OCI-LY7 (cell line): ENCODE data around the gene ATP9B.

ENCODE experiments used
- EZH2phosphoT487 ChIP-seq: fragments of 200-600 bp; sonication (generic); IDR thresholded peaks from 2 replicates; pipeline ENCODE4 v1.6.1; 2018; ENCODE audit warnings: low read depth, borderline replicate concordance, mild to moderate bottlenecking, mixed run types, antibody characterized with exemption, low read length, moderate library complexity, mixed read lengths
- TF ChIP-seq, protein P1 (sequence below): fragments of 200-600 bp; sonication (generic); conservative IDR thresholded peaks from 2 replicates; pipeline ENCODE4 v1.5.1; 2014; ENCODE audit warnings: mild to moderate bottlenecking, antibody characterized with exemption, low read length, moderate library complexity, mixed read lengths

DNA sequence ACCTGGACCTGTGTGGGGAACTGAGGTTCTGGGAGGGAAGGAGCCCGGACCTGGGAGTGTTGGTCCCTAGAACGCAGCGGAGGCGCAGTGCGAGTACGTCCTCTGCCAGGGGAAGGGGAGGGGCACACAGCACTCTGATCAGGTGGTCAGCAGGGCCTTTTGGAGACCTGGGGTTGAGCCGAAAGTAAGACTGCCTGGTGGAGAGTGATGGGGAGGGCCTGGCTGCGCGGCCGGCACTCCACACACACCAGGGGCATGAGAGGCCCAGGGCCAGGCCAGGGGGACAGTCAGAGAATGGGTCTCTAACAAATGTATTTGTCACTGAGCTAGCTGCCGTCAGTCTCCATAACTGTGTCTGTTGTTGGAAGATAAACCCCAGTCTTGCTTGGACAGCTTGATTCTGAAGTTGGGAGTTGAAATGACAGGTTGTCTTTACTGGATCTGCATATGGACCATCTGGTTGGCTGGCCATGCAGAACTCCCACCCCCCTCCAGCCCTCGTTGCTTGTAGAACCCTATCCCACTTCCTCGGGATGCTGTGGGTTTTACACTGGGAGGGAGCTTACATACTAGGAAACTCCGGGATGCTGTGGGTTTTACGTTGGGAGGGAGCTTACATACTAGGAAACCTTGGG lies 251.1 kb downstream of the ATP9B start:
- TF ChIP-seq, protein P1, sequence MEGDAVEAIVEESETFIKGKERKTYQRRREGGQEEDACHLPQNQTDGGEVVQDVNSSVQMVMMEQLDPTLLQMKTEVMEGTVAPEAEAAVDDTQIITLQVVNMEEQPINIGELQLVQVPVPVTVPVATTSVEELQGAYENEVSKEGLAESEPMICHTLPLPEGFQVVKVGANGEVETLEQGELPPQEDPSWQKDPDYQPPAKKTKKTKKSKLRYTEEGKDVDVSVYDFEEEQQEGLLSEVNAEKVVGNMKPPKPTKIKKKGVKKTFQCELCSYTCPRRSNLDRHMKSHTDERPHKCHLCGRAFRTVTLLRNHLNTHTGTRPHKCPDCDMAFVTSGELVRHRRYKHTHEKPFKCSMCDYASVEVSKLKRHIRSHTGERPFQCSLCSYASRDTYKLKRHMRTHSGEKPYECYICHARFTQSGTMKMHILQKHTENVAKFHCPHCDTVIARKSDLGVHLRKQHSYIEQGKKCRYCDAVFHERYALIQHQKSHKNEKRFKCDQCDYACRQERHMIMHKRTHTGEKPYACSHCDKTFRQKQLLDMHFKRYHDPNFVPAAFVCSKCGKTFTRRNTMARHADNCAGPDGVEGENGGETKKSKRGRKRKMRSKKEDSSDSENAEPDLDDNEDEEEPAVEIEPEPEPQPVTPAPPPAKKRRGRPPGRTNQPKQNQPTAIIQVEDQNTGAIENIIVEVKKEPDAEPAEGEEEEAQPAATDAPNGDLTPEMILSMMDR, result no peak
- no peak for TF ChIP-seq EZH2phosphoT487
